ENCODE results near the gene OR2M3. TPM values are rescaled to one million over a fixed set of nuclear protein-coding genes. Genes with fewer than 3 reads are reported as not detected.

OR2M3 gene
- total RNA-seq, 1 donor from 2014 or later, result not detected

DNA sequence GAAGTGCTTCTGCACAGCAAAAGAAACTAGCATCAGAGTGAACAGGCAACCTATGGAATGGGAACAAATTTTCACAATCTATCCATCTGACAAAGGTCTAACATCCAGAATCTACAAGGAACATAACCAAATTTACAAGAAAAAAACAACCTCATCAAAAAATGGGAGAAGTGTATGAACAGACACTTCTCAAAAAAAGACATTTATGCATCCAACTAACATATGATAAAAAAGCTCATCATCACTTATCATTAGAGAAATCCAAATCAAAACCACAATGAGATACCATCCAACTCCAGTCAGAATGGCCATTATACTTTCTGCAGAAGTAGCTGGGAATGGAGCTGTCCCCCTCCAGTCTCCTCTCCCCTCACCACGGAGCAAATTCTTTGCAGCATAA lies 2.9 kb upstream of the OR2M3 start:
- TF ChIP-seq CTCF (IDR thresholded peaks at IDR 0.05; ENCODE audit: unreplicated experiment), result no peak
- DNase-seq (ENCODE audit: low spot score, unreplicated experiment), result no peak
- H3K27me3 Mint-ChIP-seq, result no peaks in the 10 kb centered on the region
- H3K27ac Mint-ChIP-seq, result no peak overlapping the region
- H3K9me3 Mint-ChIP-seq (ENCODE audit: low read depth), result peaks cover 62% of the 10 kb centered on the region
- H3K36me3 Mint-ChIP-seq (ENCODE audit: insufficient read depth), result no peaks in the 10 kb centered on the region
- H3K4me3 Mint-ChIP-seq (ENCODE audit: low read depth), result no peak overlapping the region
- H3K4me1 Mint-ChIP-seq (ENCODE audit: low read depth), result no peaks in the 10 kb centered on the region

DNA sequence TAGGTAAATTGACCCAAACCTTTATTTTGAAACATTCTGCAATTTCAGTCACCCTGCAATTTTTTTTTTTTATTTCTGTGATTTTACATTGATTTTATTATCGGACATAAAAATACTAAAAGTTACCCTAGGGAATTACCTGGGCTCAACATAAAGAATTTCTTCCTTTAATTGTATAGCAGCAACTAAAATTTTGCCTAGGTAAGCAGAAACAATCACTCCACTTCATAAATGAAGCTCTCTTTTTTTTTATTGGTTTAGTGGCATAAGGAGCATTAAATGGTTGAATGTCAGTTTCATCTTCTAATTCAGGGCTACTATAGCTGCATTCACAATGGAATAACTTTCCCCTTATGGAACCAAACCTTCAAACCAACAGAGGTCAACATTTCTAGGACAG lies 18.8 kb downstream of the OR2M3 start:
- H3K9me3 Mint-ChIP-seq (ENCODE audit: low read depth), result peaks cover 60% of the 10 kb centered on the region
- peaks cover 2% of the 10 kb centered on the region for H3K36me3 Mint-ChIP-seq (ENCODE audit: insufficient read depth)
- TF ChIP-seq CTCF (IDR thresholded peaks at IDR 0.05; ENCODE audit: unreplicated experiment), result no peak
- DNase-seq (ENCODE audit: low spot score, unreplicated experiment), result no peak
- H3K27ac Mint-ChIP-seq, result no peak overlapping the region
- no peaks in the 10 kb centered on the region for H3K27me3 Mint-ChIP-seq
- H3K4me1 Mint-ChIP-seq (ENCODE audit: low read depth), result no peaks in the 10 kb centered on the region
- no peak overlapping the region for H3K4me3 Mint-ChIP-seq (ENCODE audit: low read depth)

GRCh38 chr1:248225537-248225936 lies 28.5 kb downstream of the OR2M3 start:
- H3K4me3 Mint-ChIP-seq (ENCODE audit: low read depth), result no peak overlapping the region
- H3K9me3 Mint-ChIP-seq (ENCODE audit: low read depth), result peaks cover 61% of the 10 kb centered on the region
- no peaks in the 10 kb centered on the region for H3K27me3 Mint-ChIP-seq
- DNase-seq (ENCODE audit: low spot score, unreplicated experiment), result no peak
- no peak overlapping the region for H3K27ac Mint-ChIP-seq
- no peak for TF ChIP-seq CTCF (IDR thresholded peaks at IDR 0.05; ENCODE audit: unreplicated experiment)
- H3K36me3 Mint-ChIP-seq (ENCODE audit: insufficient read depth), result peaks cover 3% of the 10 kb centered on the region
- H3K4me1 Mint-ChIP-seq (ENCODE audit: low read depth), result no peaks in the 10 kb centered on the region

GRCh38 chr1:248229360-248229908 lies 32.4 kb downstream of the OR2M3 start:
- no peaks in the 10 kb centered on the region for H3K27me3 Mint-ChIP-seq
- no peaks in the 10 kb centered on the region for H3K4me1 Mint-ChIP-seq (ENCODE audit: low read depth)
- no peak overlapping the region for H3K4me3 Mint-ChIP-seq (ENCODE audit: low read depth)
- peaks cover 3% of the 10 kb centered on the region for H3K36me3 Mint-ChIP-seq (ENCODE audit: insufficient read depth)
- H3K9me3 Mint-ChIP-seq (ENCODE audit: low read depth), result peaks cover 66% of the 10 kb centered on the region
- DNase-seq (ENCODE audit: low spot score, unreplicated experiment), result no peak
- no peak overlapping the region for H3K27ac Mint-ChIP-seq
- TF ChIP-seq CTCF (IDR thresholded peaks at IDR 0.05; ENCODE audit: unreplicated experiment), result no peak

DNA sequence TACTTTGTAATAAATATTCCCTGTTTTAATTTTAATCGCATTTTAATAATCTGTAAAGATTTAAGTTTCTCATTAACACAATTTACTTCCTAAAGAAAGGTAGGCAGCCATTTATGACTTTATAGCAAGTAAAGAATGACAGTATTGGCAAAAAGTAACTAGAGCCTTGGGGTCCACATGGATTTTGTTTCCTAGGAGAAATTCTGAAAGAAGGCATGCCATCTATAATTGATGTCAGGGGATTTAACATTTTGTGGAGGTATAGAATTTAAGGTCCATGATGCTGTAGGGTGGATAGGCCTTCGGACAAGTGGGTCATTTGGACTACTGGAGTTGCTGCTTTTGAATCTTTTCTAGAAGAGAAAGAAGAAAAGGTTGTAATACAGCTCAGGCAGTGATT lies 34.1 kb downstream of the OR2M3 start, which contains the start of gene OR2M4:
TSS of gene OR2M4 (plus strand) at position 301 of the 400 bp plus-strand sequence. CDS start 7,512 bp downstream, outside the sequence.
- peaks cover 2% of the 10 kb centered on the region for H3K36me3 Mint-ChIP-seq (ENCODE audit: insufficient read depth)
- no peak within 1 kb of the TSS for H3K4me3 Mint-ChIP-seq (ENCODE audit: low read depth)
- no peaks in the 10 kb centered on the region for H3K4me1 Mint-ChIP-seq (ENCODE audit: low read depth)
- peaks cover 69% of the 10 kb centered on the region for H3K9me3 Mint-ChIP-seq (ENCODE audit: low read depth)
- TF ChIP-seq CTCF (IDR thresholded peaks at IDR 0.05; ENCODE audit: unreplicated experiment), result no peak
- no peak within 1 kb of the TSS for H3K27ac Mint-ChIP-seq
- no peaks in the 10 kb centered on the region for H3K27me3 Mint-ChIP-seq
- no peak for DNase-seq (ENCODE audit: low spot score, unreplicated experiment)

All from progenitor cell of endocrine pancreas (in vitro differentiated cells).